Measurements from ENCODE around the gene PCYT2. TPM values are rescaled to one million over a fixed set of nuclear protein-coding genes. Genes with fewer than 3 reads are reported as not detected.

PCYT2 gene
- total and polyA plus RNA-seq, 2 donors (not counting 1 experiment from before 2014, with no cell fraction given): 33.4 to 34.9 TPM

- H3K79me2 ChIP-seq (ENCODE audit: control insufficient read depth, insufficient read depth, low read length): peaks cover 39% of the 10 kb centered on the region
- no peak overlapping the region for H3K27ac ChIP-seq (ENCODE audit: low read length in 2 of 2)
- no peaks in the 10 kb centered on the region for H3K9me3 ChIP-seq (ENCODE audit: control extremely low read depth in 1 of 3, control insufficient read depth in 2 of 3, insufficient read depth in 1 of 3, low read length in 2 of 3)
- POLR2A ChIA-PET: no interaction called here
- peaks cover 13% of the 10 kb centered on the region for H3K4me1 Mint-ChIP-seq
- peaks cover 0 to 55% of the 10 kb centered on the region in 2 experiments for H3K36me3 ChIP-seq (replicated peaks in 1 of 2; ENCODE audit: control extremely low read depth in 1 of 2, control insufficient read depth in 1 of 2, extremely low read depth in 1 of 2, insufficient read depth in 2 of 2, low read length in 1 of 2)
- H3K27ac Mint-ChIP-seq: peak overlapping the region; percentile 15
- H3K9me3 Mint-ChIP-seq (ENCODE audit: insufficient read depth): no peaks in the 10 kb centered on the region
- H4K20me1 ChIP-seq (ENCODE audit: control insufficient read depth, insufficient read depth, low read length, poor library complexity, severe bottlenecking): peaks cover 16% of the 10 kb centered on the region
- H2AFZ ChIP-seq (ENCODE audit: insufficient read depth, low read depth, low read length, poor library complexity, severe bottlenecking): no peak overlapping the region
- no peaks in the 10 kb centered on the region for H3K27me3 ChIP-seq (replicated peaks in 1 of 4; ENCODE audit: control extremely low read depth in 1 of 4, control insufficient read depth in 3 of 4, insufficient read depth in 4 of 4, low read length in 3 of 4)
- WGBS (ENCODE audit: insufficient coverage): over 99% methylated on average over 11 of the region's 11 CpGs
- H3K4me2 ChIP-seq (replicated peaks; ENCODE audit: low read depth, low read length, poor library complexity, severe bottlenecking): no peak overlapping the region
- H3K27me3 Mint-ChIP-seq: no peaks in the 10 kb centered on the region
- ATAC-seq (ENCODE audit: low read depth): no peak
- H3K4me3 Mint-ChIP-seq: no peak overlapping the region
- no peak for DNase-seq
- TF ChIP-seq CTCF (IDR thresholded peaks at IDR 0.05): no peak
- no peak for TF ChIP-seq EZH2 (IDR thresholded peaks at IDR 0.05; ENCODE audit: borderline replicate concordance, insufficient read depth, low read depth, low read length, poor library complexity, severe bottlenecking)
- no peak overlapping the region for H3K4me3 ChIP-seq (ENCODE audit: control extremely low read depth in 1 of 5, extremely low read depth in 1 of 5, insufficient read depth in 1 of 5, low read depth in 2 of 5, low read length in 4 of 5)
- CTCF ChIA-PET: no interaction called here
- intact Hi-C loops (cut with micrococcal nuclease): no loop called here
- peaks cover 10 to 12% of the 10 kb centered on the region in 2 donors for H3K4me1 ChIP-seq (ENCODE audit: control insufficient read depth in 2 of 2, insufficient read depth in 2 of 2, low read length in 2 of 2)
- no peak overlapping the region for H3K9ac ChIP-seq (ENCODE audit: low read length)
Measured at GRCh38 chr17:81885869-81886548, 25.2 kb downstream of the PCYT2 start.

- POLR2A ChIA-PET: no interaction called here
- Histone ChIP-seq H2AFZ (ENCODE audit: insufficient read depth, low read depth, low read length, poor library complexity, severe bottlenecking) (no peak overlapping the region), H3K9me3 (ENCODE audit: control extremely low read depth in 1 of 3, control insufficient read depth in 2 of 3, insufficient read depth in 1 of 3, low read length in 2 of 3) (no peaks in the 10 kb centered on the region), H3K4me2 (replicated peaks; ENCODE audit: low read depth, low read length, poor library complexity, severe bottlenecking) (no peak overlapping the region), H3K4me1 (ENCODE audit: control insufficient read depth in 2 of 2, insufficient read depth in 2 of 2, low read length in 2 of 2) (peaks cover 7 to 9% of the 10 kb centered on the region in 2 donors), H4K20me1 (ENCODE audit: control insufficient read depth, insufficient read depth, low read length, poor library complexity, severe bottlenecking) (peaks cover 16% of the 10 kb centered on the region), H3K27ac (ENCODE audit: low read length in 2 of 2) (no peak overlapping the region), H3K36me3 (replicated peaks in 1 of 2; ENCODE audit: control extremely low read depth in 1 of 2, control insufficient read depth in 1 of 2, extremely low read depth in 1 of 2, insufficient read depth in 2 of 2, low read length in 1 of 2) (peaks cover 0 to 57% of the 10 kb centered on the region in 2 experiments), H3K79me2 (ENCODE audit: control insufficient read depth, insufficient read depth, low read length) (peaks cover 34% of the 10 kb centered on the region), H3K27me3 (replicated peaks in 1 of 4; ENCODE audit: control extremely low read depth in 1 of 4, control insufficient read depth in 3 of 4, insufficient read depth in 4 of 4, low read length in 3 of 4) (no peaks in the 10 kb centered on the region), H3K4me3 (ENCODE audit: control extremely low read depth in 1 of 5, extremely low read depth in 1 of 5, insufficient read depth in 1 of 5, low read depth in 2 of 5, low read length in 4 of 5) (no peak overlapping the region), H3K9ac (ENCODE audit: low read length) (no peak overlapping the region)
- peaks cover 9% of the 10 kb centered on the region for H3K4me1 Mint-ChIP-seq
- ATAC-seq (ENCODE audit: low read depth) (no peak), DNase-seq (no peak)
- H3K9me3 Mint-ChIP-seq (ENCODE audit: insufficient read depth): no peaks in the 10 kb centered on the region
- CTCF ChIA-PET: no interaction called here
- TF ChIP-seq EZH2 (IDR thresholded peaks at IDR 0.05; ENCODE audit: borderline replicate concordance, insufficient read depth, low read depth, low read length, poor library complexity, severe bottlenecking) (no peak), CTCF (IDR thresholded peaks at IDR 0.05) (no peak)
- no peak overlapping the region for H3K4me3 Mint-ChIP-seq
- 98% methylated on average over 10 of the region's 10 CpGs for WGBS (ENCODE audit: insufficient coverage)
- no peak overlapping the region for H3K27ac Mint-ChIP-seq
- H3K27me3 Mint-ChIP-seq: no peaks in the 10 kb centered on the region
- intact Hi-C loops (cut with micrococcal nuclease): no loop called here
Measured at GRCh38 chr17:81885454-81885853, 25.7 kb downstream of the PCYT2 start.
